ENCODE results near the gene PRPF31.
A peak's percentile ranks its signal among the peaks of the same experiment; 100 is the strongest.
"Not testable (repeated sequence)": the region's sequence is repeated elsewhere in the genome, so short reads cannot be mapped to it uniquely, and the experiment has no call there.

PRPF31 gene

GRCh38 chr19:54115109-54116063 lies at the start of gene PRPF31, which contains the start of gene TFPT:
Gene PRPF31 (plus strand): TSS chr19:54115754. CDS start chr19:54118279, 2,525 bp downstream.
Gene TFPT (minus strand): TSS chr19:54115657. CDS start chr19:54115269, 388 bp downstream.
- in situ Hi-C loops (cut with MboI; ENCODE audit: low sequenced_read_pairs): no loop called here
- peaks cover 18% of the 10 kb centered on the region for H3K36me3 ChIP-seq (replicated peaks)
- H3K27me3 ChIP-seq (ENCODE audit: low read depth): no peaks in the 10 kb centered on the region
- no peaks in the 10 kb centered on the region for H3K9me3 ChIP-seq
- H3K4me1 ChIP-seq: peaks cover 3% of the 10 kb centered on the region
- peak within 1 kb of the TSS; percentile 59 for H3K4me3 ChIP-seq
- DNase-seq (ENCODE audit: low spot score in 2 of 2): peak; percentile 95

- H3K36me3 ChIP-seq (replicated peaks): no peaks in the 10 kb centered on the region
- H3K4me1 ChIP-seq: no peaks in the 10 kb centered on the region
- in situ Hi-C loops (cut with MboI; ENCODE audit: low sequenced_read_pairs): no loop called here
- no peaks in the 10 kb centered on the region for H3K9me3 ChIP-seq
- H3K4me3 ChIP-seq: no peak overlapping the region
- no peaks in the 10 kb centered on the region for H3K27me3 ChIP-seq (ENCODE audit: low read depth)
- no peak for DNase-seq (ENCODE audit: low spot score in 2 of 2)
Observed at GRCh38 chr19:54069470-54069869, 46.1 kb upstream of the PRPF31 start.

- in situ Hi-C loops (cut with MboI; ENCODE audit: low sequenced_read_pairs): no loop called here
- Histone ChIP-seq H3K4me1 (no peaks in the 10 kb centered on the region), H3K27me3 (ENCODE audit: low read depth) (no peaks in the 10 kb centered on the region), H3K9me3 (no peaks in the 10 kb centered on the region), H3K4me3 (no peak overlapping the region), H3K36me3 (replicated peaks) (no peaks in the 10 kb centered on the region)
- no peak for DNase-seq (ENCODE audit: low spot score in 2 of 2)
Observed at GRCh38 chr19:54073829-54074228, 41.7 kb upstream of the PRPF31 start.

- in situ Hi-C loops (cut with MboI; ENCODE audit: low sequenced_read_pairs): no loop called here
- Histone ChIP-seq H3K4me1 (no peaks in the 10 kb centered on the region), H3K27me3 (ENCODE audit: low read depth) (no peaks in the 10 kb centered on the region), H3K36me3 (replicated peaks) (no peaks in the 10 kb centered on the region), H3K9me3 (no peaks in the 10 kb centered on the region), H3K4me3 (no peak overlapping the region)
- DNase-seq (ENCODE audit: low spot score in 2 of 2): no peak
Observed at GRCh38 chr19:54074851-54075250, 40.7 kb upstream of the PRPF31 start.

- in situ Hi-C loops (cut with MboI; ENCODE audit: low sequenced_read_pairs): no loop called here
- no peaks in the 10 kb centered on the region for H3K27me3 ChIP-seq (ENCODE audit: low read depth)
- H3K4me1 ChIP-seq: no peaks in the 10 kb centered on the region
Observed at GRCh38 chr19:54077334-54077733, 38.2 kb upstream of the PRPF31 start.

GRCh38 chr19:54081032-54081431 lies 34.5 kb upstream of the PRPF31 start, which contains the start of gene TARM1:
Gene TARM1 (minus strand): TSS chr19:54081365. CDS start chr19:54081340, 25 bp downstream.
- Histone ChIP-seq H3K9me3 (no peaks in the 10 kb centered on the region), H3K36me3 (replicated peaks) (no peaks in the 10 kb centered on the region), H3K4me1 (no peaks in the 10 kb centered on the region), H3K27me3 (ENCODE audit: low read depth) (no peaks in the 10 kb centered on the region), H3K4me3 (no peak within 1 kb of the TSS)
- no peak for DNase-seq (ENCODE audit: low spot score in 2 of 2)
- in situ Hi-C loops (cut with MboI; ENCODE audit: low sequenced_read_pairs): no loop called here

More at GRCh38 chr19:54077334-54077733, 38.2 kb upstream of the PRPF31 start:
- DNase-seq (ENCODE audit: low spot score in 2 of 2): no peak
- Histone ChIP-seq H3K4me3 (no peak overlapping the region), H3K36me3 (replicated peaks) (no peaks in the 10 kb centered on the region), H3K9me3 (no peaks in the 10 kb centered on the region)

- H3K36me3 ChIP-seq (replicated peaks): no peaks in the 10 kb centered on the region
- no peaks in the 10 kb centered on the region for H3K9me3 ChIP-seq
- in situ Hi-C loops (cut with MboI; ENCODE audit: low sequenced_read_pairs): no loop called here
- H3K4me1 ChIP-seq: no peaks in the 10 kb centered on the region
- 0 out of 2 replicates have a peak, but pooled peaks cover 2% of the 10 kb centered on the region for H3K27me3 ChIP-seq (ENCODE audit: low read depth)
- H3K4me3 ChIP-seq: no peak overlapping the region
- no peak for DNase-seq (ENCODE audit: low spot score in 2 of 2)
Observed at GRCh38 chr19:54084410-54084809, 31.1 kb upstream of the PRPF31 start.

GRCh38 chr19:54094426-54095000 lies 21.0 kb upstream of the PRPF31 start:
- H3K9me3 ChIP-seq: no peaks in the 10 kb centered on the region
- no peak overlapping the region for H3K4me3 ChIP-seq
- H3K36me3 ChIP-seq (replicated peaks): no peaks in the 10 kb centered on the region
- H3K27me3 ChIP-seq (ENCODE audit: low read depth): no peaks in the 10 kb centered on the region
- in situ Hi-C loops (cut with MboI; ENCODE audit: low sequenced_read_pairs): no loop called here
- H3K4me1 ChIP-seq: no peaks in the 10 kb centered on the region
- no peak for DNase-seq (ENCODE audit: low spot score in 2 of 2)

GRCh38 chr19:54095136-54095858 lies 20.3 kb upstream of the PRPF31 start:
- Histone ChIP-seq H3K4me3 (no peak overlapping the region), H3K4me1 (no peaks in the 10 kb centered on the region), H3K27me3 (ENCODE audit: low read depth) (no peaks in the 10 kb centered on the region), H3K9me3 (no peaks in the 10 kb centered on the region), H3K36me3 (replicated peaks) (no peaks in the 10 kb centered on the region)
- no peak for DNase-seq (ENCODE audit: low spot score in 2 of 2)
- in situ Hi-C loops (cut with MboI; ENCODE audit: low sequenced_read_pairs): no loop called here

GRCh38 chr19:54095859-54096616 lies 19.5 kb upstream of the PRPF31 start:
- H3K4me3 ChIP-seq; H3K36me3 ChIP-seq (replicated peaks); H3K9me3 ChIP-seq; H3K4me1 ChIP-seq; in situ Hi-C loops (cut with MboI; ENCODE audit: low sequenced_read_pairs); H3K27me3 ChIP-seq (ENCODE audit: low read depth); DNase-seq (ENCODE audit: low spot score in 2 of 2): not testable (repeated sequence)

- H3K9me3 ChIP-seq: no peaks in the 10 kb centered on the region
- no peak for DNase-seq (ENCODE audit: low spot score in 2 of 2)
- H3K4me3 ChIP-seq: peak overlapping the region; percentile 11; the same call in 1 of the 2 replicates
- in situ Hi-C loops (cut with MboI; ENCODE audit: low sequenced_read_pairs): no loop called here
- H3K4me1 ChIP-seq: no peaks in the 10 kb centered on the region
- no peaks in the 10 kb centered on the region for H3K36me3 ChIP-seq (replicated peaks)
- H3K27me3 ChIP-seq (ENCODE audit: low read depth): no peaks in the 10 kb centered on the region
Observed at GRCh38 chr19:54096617-54097106, 18.9 kb upstream of the PRPF31 start.

GRCh38 chr19:54099190-54099902 lies 16.2 kb upstream of the PRPF31 start:
- Histone ChIP-seq H3K36me3 (replicated peaks) (peaks cover 1% of the 10 kb centered on the region; the same call in 1 of the 2 replicates), H3K4me3 (no peak overlapping the region), H3K4me1 (no peaks in the 10 kb centered on the region), H3K27me3 (ENCODE audit: low read depth) (no peaks in the 10 kb centered on the region), H3K9me3 (no peaks in the 10 kb centered on the region)
- in situ Hi-C loops (cut with MboI; ENCODE audit: low sequenced_read_pairs): no loop called here
- no peak for DNase-seq (ENCODE audit: low spot score in 2 of 2)

Data from HAP-1 (cell line).